HepG2 (cell line): ENCODE data around the gene TH. TPM values are rescaled to one million over a fixed set of nuclear protein-coding genes. Genes with fewer than 3 reads are reported as not detected.
A peak's percentile ranks its signal among the peaks of the same experiment; 100 is the strongest.

ENCODE experiments used
- AGO2 ChIP-seq: fragments of 200-400 bp; formaldehyde crosslinking; optimal IDR thresholded peaks from 2 replicates; pipeline ENCODE3; 2017; ENCODE audit warnings: mild to moderate bottlenecking, low read depth, low read length, moderate library complexity
- ARNT2 ChIP-seq: sonication (generic); formaldehyde crosslinking; IDR thresholded peaks from 2 replicates; pipeline ENCODE4 v1.8.0; 2022; ENCODE audit warnings: mild to moderate bottlenecking, low read depth, missing genetic modification reagents, moderate library complexity
- BCL6 ChIP-seq: IDR thresholded peaks from 2 replicates; pipeline ENCODE4 v1.6.1; 2016; ENCODE audit warnings: missing genetic modification reagents, missing compliant biosample characterization
- CCAR2 ChIP-seq: fragments of 200-400 bp; formaldehyde crosslinking; optimal IDR thresholded peaks from 2 replicates; pipeline ENCODE3; 2018; ENCODE audit warnings: low read depth, mild to moderate bottlenecking, low read length, moderate library complexity
- FOSL2 ChIP-seq: sonication (generic); formaldehyde crosslinking; IDR thresholded peaks from 2 replicates; pipeline ENCODE4 v1.4.0; 2020; ENCODE audit warnings: missing genetic modification reagents
- NCOA5 ChIP-seq: sonication (generic); formaldehyde crosslinking; IDR thresholded peaks from 2 replicates; pipeline ENCODE4 v1.4.0; 2020; ENCODE audit warnings: missing genetic modification reagents
- NFKB2 ChIP-seq: sonication (generic); formaldehyde crosslinking; IDR thresholded peaks from 2 replicates; pipeline ENCODE4 v1.4.0; 2020; ENCODE audit warnings: missing genetic modification reagents, borderline replicate concordance
- RAD51 ChIP-seq: fragments of 450-650 bp; IDR thresholded peaks from 2 replicates; pipeline ENCODE4 v1.6.1; 2016; ENCODE audit warnings: borderline replicate concordance
- SALL1 ChIP-seq: sonication (generic); formaldehyde crosslinking; IDR thresholded peaks from 2 replicates; pipeline ENCODE4 v1.8.0; 2022; ENCODE audit warnings: mild to moderate bottlenecking, missing genetic modification reagents
- SMAD1 ChIP-seq: sonication (generic); formaldehyde crosslinking; IDR thresholded peaks from 2 replicates; pipeline ENCODE4 v1.4.0; 2020; ENCODE audit warnings: missing genetic modification reagents, low read depth, mild to moderate bottlenecking, borderline replicate concordance
- STAG1 ChIP-seq: sonication (generic); formaldehyde crosslinking; IDR thresholded peaks from 2 replicates; pipeline ENCODE4 v1.4.0; 2020; ENCODE audit warnings: missing genetic modification reagents
- ZFP62 ChIP-seq: sonication (generic); formaldehyde crosslinking; IDR thresholded peaks from 2 replicates; pipeline ENCODE4 v1.4.0; 2020; ENCODE audit warnings: missing genetic modification reagents
- ZNF205 ChIP-seq: IDR thresholded peaks from 2 replicates; pipeline ENCODE4 v1.6.1; 2018; ENCODE audit warnings: missing biosample characterization, missing genetic modification reagents
- ZNF232 ChIP-seq: sonication (generic); formaldehyde crosslinking; IDR thresholded peaks from 2 replicates; pipeline ENCODE4 v1.4.0; 2020; ENCODE audit warnings: missing genetic modification reagents, borderline replicate concordance
- ZNF282 ChIP-seq: fragments of 450-650 bp; IDR thresholded peaks from 2 replicates; pipeline ENCODE4 v1.6.1; 2018; ENCODE audit not compliant: partially characterized antibody
- ZNF296 ChIP-seq: sonication (generic); formaldehyde crosslinking; conservative IDR thresholded peaks from 2 replicates; pipeline ENCODE4 v1.5.0; 2020; ENCODE audit warnings: mild to moderate bottlenecking, missing genetic modification reagents
- ZNF678 ChIP-seq: sonication (generic); formaldehyde crosslinking; IDR thresholded peaks from 2 replicates; pipeline ENCODE4 v1.4.0; 2020; ENCODE audit warnings: mild to moderate bottlenecking, missing genetic modification reagents
- ZNF737 ChIP-seq: sonication (generic); formaldehyde crosslinking; IDR thresholded peaks from 2 replicates; pipeline ENCODE4 v1.5.0; 2020; ENCODE audit warnings: missing genetic modification reagents, mild to moderate bottlenecking, borderline replicate concordance
- ZNF841 ChIP-seq: sonication (generic); formaldehyde crosslinking; IDR thresholded peaks from 2 replicates; pipeline ENCODE4 v1.8.1; 2023; ENCODE audit warnings: missing genetic modification reagents, borderline replicate concordance
- ZSCAN22 ChIP-seq: sonication (generic); formaldehyde crosslinking; IDR thresholded peaks from 2 replicates; pipeline ENCODE4 v1.4.0; 2020; ENCODE audit warnings: mild to moderate bottlenecking, missing genetic modification reagents
- polyA plus RNA-seq, 8 experiments: library from polyadenylated mRNA; depleted of rRNA in 3 of 8; stranded (reverse) in 7 of 8; unstranded in 1 of 8; fragments of >200 nt; fragmentation: Illumina TruSeq in 4 of 8; extraction: Trizol in 4 of 8; gene quantifications; 2 replicates each; pipeline versions ENCODE4 v1.2.1 to v1.2.3, GENCODE V29; 2011 to 2016; ENCODE audit warnings: low read depth in 4 of 8, missing spikeins in 1 of 8, mixed read lengths in 1 of 8; ENCODE audit not compliant: insufficient read depth in 1 of 8
- total RNA-seq, 5 experiments: library from RNA; depleted of rRNA; stranded (reverse); fragments of >200 nt; fragmentation: Illumina TruSeq; extraction: Trizol; gene quantifications; 2 replicates each; pipeline ENCODE4 v1.2.3, GENCODE V29; 2016; ENCODE audit warnings: low read depth in 1 of 5
- TF ChIP-seq, protein P1 (sequence below): IDR thresholded peaks from 2 replicates; pipeline ENCODE4 v1.6.1; 2016; ENCODE audit warnings: low read depth
- TF ChIP-seq, protein P2 (sequence below): sonication (generic); formaldehyde crosslinking; conservative IDR thresholded peaks from 2 replicates; pipeline ENCODE4 v1.5.0; 2020; ENCODE audit warnings: missing genetic modification reagents
- TF ChIP-seq, protein P3 (sequence below): sonication (generic); formaldehyde crosslinking; IDR thresholded peaks from 2 replicates; pipeline ENCODE4 v1.9.0; 2021; ENCODE audit warnings: missing genetic modification reagents, mild to moderate bottlenecking, borderline replicate concordance
- TF ChIP-seq, protein P4 (sequence below): sonication (generic); formaldehyde crosslinking; IDR thresholded peaks from 2 replicates; pipeline ENCODE4 v1.4.0; 2020; ENCODE audit warnings: missing genetic modification reagents

Gene TH
- total and polyA plus RNA-seq, 2 of the 13 experiments (the other 11 are each of a cell fraction or from before 2014, with no cell fraction given), result 0.36 TPM; not detected in 1

DNA sequence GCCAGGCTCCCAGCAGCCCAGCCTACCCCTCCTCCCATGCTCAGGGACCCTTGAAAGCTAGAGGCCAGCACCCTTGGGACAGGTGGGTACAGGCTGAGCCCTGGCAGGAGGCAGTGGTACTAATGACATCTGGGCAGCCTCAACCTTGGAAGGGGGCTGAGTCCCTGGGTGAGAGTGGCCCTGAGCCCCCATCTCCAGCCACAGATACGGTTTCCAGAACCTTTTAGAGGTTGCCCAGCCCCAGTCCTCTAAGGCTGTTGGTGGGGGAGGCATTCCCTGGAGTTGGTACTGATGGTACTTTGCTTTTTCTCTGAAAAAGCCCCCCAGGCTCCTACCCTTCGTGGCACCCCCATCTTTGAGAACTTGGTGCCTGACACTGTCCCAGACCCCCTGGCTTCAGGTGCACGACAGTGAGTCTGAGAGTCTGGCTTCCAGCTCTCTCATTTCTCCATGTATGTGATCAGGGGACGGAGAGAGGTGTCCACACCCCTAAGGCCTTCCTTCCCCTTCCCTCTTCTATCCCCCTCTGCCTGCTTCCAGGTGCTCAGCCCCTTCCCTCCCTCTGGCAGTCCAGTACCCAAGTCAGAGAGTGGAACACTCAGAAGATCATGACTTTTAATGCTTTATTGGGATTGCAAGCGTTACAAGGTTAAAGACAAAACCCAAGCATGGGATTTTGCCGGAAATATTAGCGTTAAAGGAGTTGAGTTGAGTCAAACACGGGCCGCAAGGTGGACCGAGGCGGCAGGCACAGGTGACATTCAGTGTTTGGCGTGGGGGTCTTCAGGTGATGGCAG, 42.9 kb downstream of the TH start (continued):
- TF ChIP-seq ZNF205 (no peak), AGO2 (peak; percentile 72), ZNF296 (CRISPR knock-in tag) (no peak), ZNF841 (CRISPR knock-in tag) (no peak), RAD51 (no peak), ZNF737 (CRISPR knock-in tag) (no peak), BCL6 (CRISPR knock-in tag) (no peak; the same call in 1 of the 2 replicates), ZNF282 (no peak), ZSCAN22 (CRISPR knock-in tag) (no peak), NFKB2 (no peak), FOSL2 (CRISPR knock-in tag) (no peak), SMAD1 (CRISPR knock-in tag) (0 out of 2 replicates have a peak, but pooled peaks have one; percentile 26), CCAR2 (no peak), NCOA5 (CRISPR knock-in tag) (peak; percentile 24), ARNT2 (CRISPR knock-in tag) (peak; percentile 19; the same call in 1 of the 2 replicates), SALL1 (CRISPR knock-in tag) (peak; percentile 37), STAG1 (CRISPR knock-in tag) (no peak), ZNF232 (CRISPR knock-in tag) (no peak; the same call in 1 of the 2 replicates), ZFP62 (CRISPR knock-in tag) (no peak), ZNF678 (no peak; the same call in 1 of the 2 replicates)
- TF ChIP-seq, protein P1, sequence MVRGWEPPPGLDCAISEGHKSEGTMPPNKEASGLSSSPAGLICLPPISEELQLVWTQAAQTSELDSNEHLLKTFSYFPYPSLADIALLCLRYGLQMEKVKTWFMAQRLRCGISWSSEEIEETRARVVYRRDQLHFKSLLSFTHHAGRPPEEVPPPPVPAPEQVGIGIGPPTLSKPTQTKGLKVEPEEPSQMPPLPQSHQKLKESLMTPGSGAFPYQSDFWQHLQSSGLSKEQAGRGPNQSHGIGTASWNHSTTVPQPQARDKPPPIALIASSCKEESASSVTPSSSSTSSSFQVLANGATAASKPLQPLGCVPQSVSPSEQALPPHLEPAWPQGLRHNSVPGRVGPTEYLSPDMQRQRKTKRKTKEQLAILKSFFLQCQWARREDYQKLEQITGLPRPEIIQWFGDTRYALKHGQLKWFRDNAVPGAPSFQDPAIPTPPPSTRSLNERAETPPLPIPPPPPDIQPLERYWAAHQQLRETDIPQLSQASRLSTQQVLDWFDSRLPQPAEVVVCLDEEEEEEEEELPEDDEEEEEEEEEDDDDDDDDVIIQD (CRISPR knock-in tag), result no peak
- TF ChIP-seq, protein P2, sequence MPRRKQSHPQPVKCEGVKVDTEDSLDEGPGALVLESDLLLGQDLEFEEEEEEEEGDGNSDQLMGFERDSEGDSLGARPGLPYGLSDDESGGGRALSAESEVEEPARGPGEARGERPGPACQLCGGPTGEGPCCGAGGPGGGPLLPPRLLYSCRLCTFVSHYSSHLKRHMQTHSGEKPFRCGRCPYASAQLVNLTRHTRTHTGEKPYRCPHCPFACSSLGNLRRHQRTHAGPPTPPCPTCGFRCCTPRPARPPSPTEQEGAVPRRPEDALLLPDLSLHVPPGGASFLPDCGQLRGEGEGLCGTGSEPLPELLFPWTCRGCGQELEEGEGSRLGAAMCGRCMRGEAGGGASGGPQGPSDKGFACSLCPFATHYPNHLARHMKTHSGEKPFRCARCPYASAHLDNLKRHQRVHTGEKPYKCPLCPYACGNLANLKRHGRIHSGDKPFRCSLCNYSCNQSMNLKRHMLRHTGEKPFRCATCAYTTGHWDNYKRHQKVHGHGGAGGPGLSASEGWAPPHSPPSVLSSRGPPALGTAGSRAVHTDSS (CRISPR knock-in tag), result no peak
- TF ChIP-seq, protein P3, sequence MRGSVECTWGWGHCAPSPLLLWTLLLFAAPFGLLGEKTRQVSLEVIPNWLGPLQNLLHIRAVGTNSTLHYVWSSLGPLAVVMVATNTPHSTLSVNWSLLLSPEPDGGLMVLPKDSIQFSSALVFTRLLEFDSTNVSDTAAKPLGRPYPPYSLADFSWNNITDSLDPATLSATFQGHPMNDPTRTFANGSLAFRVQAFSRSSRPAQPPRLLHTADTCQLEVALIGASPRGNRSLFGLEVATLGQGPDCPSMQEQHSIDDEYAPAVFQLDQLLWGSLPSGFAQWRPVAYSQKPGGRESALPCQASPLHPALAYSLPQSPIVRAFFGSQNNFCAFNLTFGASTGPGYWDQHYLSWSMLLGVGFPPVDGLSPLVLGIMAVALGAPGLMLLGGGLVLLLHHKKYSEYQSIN, result 0 out of 2 replicates have a peak, but pooled peaks have one; percentile 9
- TF ChIP-seq, protein P4, sequence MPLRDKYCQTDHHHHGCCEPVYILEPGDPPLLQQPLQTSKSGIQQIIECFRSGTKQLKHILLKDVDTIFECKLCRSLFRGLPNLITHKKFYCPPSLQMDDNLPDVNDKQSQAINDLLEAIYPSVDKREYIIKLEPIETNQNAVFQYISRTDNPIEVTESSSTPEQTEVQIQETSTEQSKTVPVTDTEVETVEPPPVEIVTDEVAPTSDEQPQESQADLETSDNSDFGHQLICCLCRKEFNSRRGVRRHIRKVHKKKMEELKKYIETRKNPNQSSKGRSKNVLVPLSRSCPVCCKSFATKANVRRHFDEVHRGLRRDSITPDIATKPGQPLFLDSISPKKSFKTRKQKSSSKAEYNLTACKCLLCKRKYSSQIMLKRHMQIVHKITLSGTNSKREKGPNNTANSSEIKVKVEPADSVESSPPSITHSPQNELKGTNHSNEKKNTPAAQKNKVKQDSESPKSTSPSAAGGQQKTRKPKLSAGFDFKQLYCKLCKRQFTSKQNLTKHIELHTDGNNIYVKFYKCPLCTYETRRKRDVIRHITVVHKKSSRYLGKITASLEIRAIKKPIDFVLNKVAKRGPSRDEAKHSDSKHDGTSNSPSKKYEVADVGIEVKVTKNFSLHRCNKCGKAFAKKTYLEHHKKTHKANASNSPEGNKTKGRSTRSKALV (CRISPR knock-in tag), result peak; percentile 38; the same call in 1 of the 2 replicates
